VCaP (cell line): ENCODE measurements around the gene PNKD.

ENCODE experiments used
- H3K27ac ChIP-seq: fragments of 450-650 bp; 2 replicates; pipeline ENCODE4 v1.5.1; 2017
- TF ChIP-seq, protein P1 (sequence below): fragments of 450-650 bp; conservative IDR thresholded peaks from 2 replicates; pipeline ENCODE4 v1.5.1; 2017; ENCODE audit warnings: mild to moderate bottlenecking, moderate library complexity

The PNKD gene

GRCh38 chr2:218367415-218368149 is 97.3 kb downstream of the PNKD start:
- TF ChIP-seq, protein P1, sequence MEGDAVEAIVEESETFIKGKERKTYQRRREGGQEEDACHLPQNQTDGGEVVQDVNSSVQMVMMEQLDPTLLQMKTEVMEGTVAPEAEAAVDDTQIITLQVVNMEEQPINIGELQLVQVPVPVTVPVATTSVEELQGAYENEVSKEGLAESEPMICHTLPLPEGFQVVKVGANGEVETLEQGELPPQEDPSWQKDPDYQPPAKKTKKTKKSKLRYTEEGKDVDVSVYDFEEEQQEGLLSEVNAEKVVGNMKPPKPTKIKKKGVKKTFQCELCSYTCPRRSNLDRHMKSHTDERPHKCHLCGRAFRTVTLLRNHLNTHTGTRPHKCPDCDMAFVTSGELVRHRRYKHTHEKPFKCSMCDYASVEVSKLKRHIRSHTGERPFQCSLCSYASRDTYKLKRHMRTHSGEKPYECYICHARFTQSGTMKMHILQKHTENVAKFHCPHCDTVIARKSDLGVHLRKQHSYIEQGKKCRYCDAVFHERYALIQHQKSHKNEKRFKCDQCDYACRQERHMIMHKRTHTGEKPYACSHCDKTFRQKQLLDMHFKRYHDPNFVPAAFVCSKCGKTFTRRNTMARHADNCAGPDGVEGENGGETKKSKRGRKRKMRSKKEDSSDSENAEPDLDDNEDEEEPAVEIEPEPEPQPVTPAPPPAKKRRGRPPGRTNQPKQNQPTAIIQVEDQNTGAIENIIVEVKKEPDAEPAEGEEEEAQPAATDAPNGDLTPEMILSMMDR = no peak
- H3K27ac ChIP-seq = peak overlapping the region; percentile 58

DNA sequence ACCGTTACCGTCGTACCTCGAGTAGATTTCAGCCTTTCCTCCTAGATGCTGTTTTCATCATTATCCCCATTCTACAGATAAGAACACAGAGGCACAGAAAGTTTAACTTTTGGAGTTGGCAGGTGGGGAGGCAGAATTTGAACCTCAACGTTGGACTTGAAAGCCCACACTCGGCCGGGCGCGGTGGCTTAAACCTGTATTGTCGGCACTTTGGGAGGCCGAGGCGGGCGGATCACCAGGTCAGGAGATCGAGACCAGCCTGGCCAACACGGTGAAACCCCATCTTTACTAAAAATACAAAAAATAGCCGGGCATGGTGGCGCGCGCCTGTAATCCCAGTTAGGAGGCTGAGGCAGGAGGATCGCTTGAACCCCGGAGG is 97.8 kb downstream of the PNKD start:
- H3K27ac ChIP-seq = peak overlapping the region; percentile 58
- TF ChIP-seq, protein P1 = no peak

DNA sequence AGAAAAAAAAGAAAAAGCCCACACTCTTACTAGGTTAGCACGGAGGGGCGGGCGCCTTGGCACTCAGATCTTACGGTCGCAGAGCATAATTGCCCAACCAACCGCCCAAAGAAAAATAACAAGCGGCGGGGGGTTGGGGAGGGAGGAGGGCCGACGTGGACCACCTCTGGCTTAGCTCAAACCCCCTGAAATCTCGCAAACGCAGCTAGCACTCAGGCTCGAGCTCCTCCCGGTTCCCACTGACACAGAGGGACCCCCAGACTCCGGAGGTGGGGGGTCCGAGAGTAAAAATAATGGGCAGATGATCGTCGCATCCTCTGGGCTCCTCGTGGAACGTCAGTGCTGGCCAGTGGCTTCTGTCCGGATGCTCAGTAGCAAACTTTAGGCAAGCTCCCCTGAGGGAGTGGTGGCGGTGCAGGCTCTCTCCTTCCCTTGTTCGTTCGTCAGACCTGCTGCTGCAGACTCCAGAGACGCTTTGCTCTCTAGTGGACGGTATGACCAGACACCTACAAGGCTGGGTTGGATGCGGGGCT is 98.4 kb downstream of the PNKD start:
- TF ChIP-seq, protein P1 = peak; percentile 28; the same call in 1 of the 2 replicates
- H3K27ac ChIP-seq = peak overlapping the region; percentile 58

DNA sequence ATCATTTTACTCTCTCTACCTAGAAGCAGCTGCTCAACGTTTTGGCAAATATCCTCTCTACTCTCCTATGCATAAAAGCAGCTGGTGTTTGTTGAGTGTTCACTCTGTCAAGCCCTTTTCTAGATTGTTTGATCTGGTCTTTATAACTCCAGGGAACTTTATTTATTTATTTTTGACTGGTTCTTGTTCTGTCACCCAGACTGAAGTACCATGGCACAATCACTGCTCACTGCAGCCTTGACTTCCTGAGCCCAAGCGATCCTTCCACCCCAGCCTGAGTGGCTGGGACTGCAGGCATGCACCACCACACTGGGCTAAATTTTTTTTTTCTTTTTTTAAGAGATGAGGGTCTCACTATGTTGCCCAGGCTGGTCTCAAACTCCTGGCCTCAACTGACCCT is 99.0 kb downstream of the PNKD start:
- H3K27ac ChIP-seq = peak overlapping the region; percentile 58

DNA sequence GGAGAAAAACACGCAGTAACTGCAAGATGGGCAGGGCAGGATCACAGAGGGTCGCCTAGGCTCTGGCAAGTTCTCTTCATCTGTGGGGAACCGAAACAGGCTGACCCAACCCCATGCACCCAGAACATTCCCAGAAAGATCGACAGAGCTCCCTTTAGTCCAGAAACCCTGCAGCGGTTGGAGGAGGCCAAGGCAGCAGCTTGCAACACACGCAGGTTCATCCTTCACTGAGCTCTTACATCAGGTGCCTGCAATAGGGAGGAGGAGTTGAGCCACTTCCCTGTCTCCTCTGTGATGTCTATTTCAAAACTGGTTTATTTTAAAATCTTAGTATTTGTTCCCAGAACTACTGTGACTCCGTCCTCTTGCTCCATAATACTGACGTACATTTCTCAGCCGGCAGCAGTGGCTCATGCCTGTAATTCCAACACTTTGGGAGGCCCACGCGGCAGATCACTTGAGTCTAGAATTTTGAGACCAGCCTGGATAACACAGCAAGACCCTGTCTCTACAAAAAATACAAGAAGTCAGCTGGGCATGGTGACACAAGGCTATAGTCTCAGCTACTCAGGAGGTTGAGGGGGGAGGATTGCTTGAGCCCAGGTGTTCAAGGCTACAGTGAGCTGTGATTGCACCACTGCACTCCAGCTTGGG is 100.2 kb downstream of the PNKD start:
- TF ChIP-seq, protein P1 = no peak
- no peak overlapping the region for H3K27ac ChIP-seq

More for the DNA sequence above, 99.0 kb downstream of the PNKD start:
- TF ChIP-seq, protein P1 = no peak

GRCh38 chr2:218371983-218372350 is 101.6 kb downstream of the PNKD start:
- no peak overlapping the region for H3K27ac ChIP-seq
- TF ChIP-seq, protein P1 = no peak

GRCh38 chr2:218374795-218375194 is 104.5 kb downstream of the PNKD start:
- TF ChIP-seq, protein P1 = no peak

More at GRCh38 chr2:218374795-218375194, 104.5 kb downstream of the PNKD start:
- H3K27ac ChIP-seq = peak overlapping the region; percentile 53
